ENCODE measurements around the gene FGF22. TPM values are rescaled to one million over a fixed set of nuclear protein-coding genes. Genes with fewer than 3 reads are reported as not detected.

Gene FGF22
- total and polyA plus RNA-seq, 10 of the 15 experiments (the other 5 are each of a cell fraction or from before 2014, with no cell fraction given), result 0.05 TPM; not detected in 9

- H3K79me2 ChIP-seq (ENCODE audit: control insufficient read depth, insufficient read depth, low read length), result no peaks in the 10 kb centered on the region
- no peaks in the 10 kb centered on the region for H4K20me1 ChIP-seq (ENCODE audit: control insufficient read depth, insufficient read depth)
- H3K4me2 ChIP-seq (ENCODE audit: control insufficient read depth, insufficient read depth), result no peak overlapping the region
- DNase-seq (ENCODE audit: low read depth, low spot score) (no peak), FAIRE-seq (no peak), ATAC-seq (no peak)
- no peaks in the 10 kb centered on the region for H3K27me3 ChIP-seq (replicated peaks in 1 of 2; ENCODE audit: control insufficient read depth in 2 of 2, insufficient read depth in 2 of 2, low read length in 1 of 2)
- ChIA-PET POLR2A (no interaction called here), SMC1A (ENCODE audit: uncharacterized antibody, unreplicated experiment) (no interaction called here), CTCF (no interaction called here), RAD21 (ENCODE audit: unreplicated experiment) (no interaction called here)
- H3K4me3 ChIP-seq, result no peak overlapping the region
- intact Hi-C loops (cut with micrococcal nuclease; ENCODE audit: unreplicated experiment) (no loop called here), in situ Hi-C loops (cut with MboI) (no loop called here)
- BruUV-seq (replicated peaks), result no TSS peak
- H2AFZ ChIP-seq (ENCODE audit: control insufficient read depth, low read depth, low read length), result no peak overlapping the region
- TF ChIP-seq NKRF (conservative IDR thresholded peaks at IDR 0.05) (no peak), ZBTB40 (IDR thresholded peaks at IDR 0.05; ENCODE audit: borderline replicate concordance) (no peak), SREBF2 (IDR thresholded peaks at IDR 0.05; ENCODE audit: low read length) (no peak), BCLAF1 (IDR thresholded peaks at IDR 0.05) (no peak), ZZZ3 (IDR thresholded peaks at IDR 0.05; ENCODE audit: control insufficient read depth, insufficient read length, low read depth) (no peak), JUNB (IDR thresholded peaks at IDR 0.05) (no peak), RAD21 (IDR thresholded peaks at IDR 0.05; ENCODE audit: insufficient read depth, low read depth, low read length) (no peak), NR2C2 (IDR thresholded peaks at IDR 0.05; ENCODE audit: borderline replicate concordance, control insufficient read depth, insufficient read length, low read depth) (no peak)
- H3K27ac ChIP-seq (ENCODE audit: control insufficient read depth, insufficient read depth), result no peak overlapping the region
- WGBS (ENCODE audit: insufficient coverage, insufficient replicate concordance, low lambda C conversion rate, missing lambda C conversion rate), result 99% methylated on average over 32 of the region's 37 CpGs
- H3K9me3 ChIP-seq (replicated peaks; ENCODE audit: control insufficient read depth, insufficient read depth, low read length), result no peaks in the 10 kb centered on the region; the same call in 2 of the 3 replicates
- H3K36me3 ChIP-seq (ENCODE audit: control insufficient read depth in 2 of 2, insufficient read depth in 2 of 2, low read length in 1 of 2), result peaks cover 4 to 9% of the 10 kb centered on the region in 2 experiments; a peak in 3 of 4 replicates
- H3K9ac ChIP-seq (ENCODE audit: control insufficient read depth, insufficient read depth, low read length), result no peak overlapping the region
- no peaks in the 10 kb centered on the region for H3K4me1 ChIP-seq (ENCODE audit: control insufficient read depth, insufficient read depth, low read length)
These were observed 17.0 kb upstream of the FGF22 start for GRCh38 chr19:622666-623065.

All from GM12878 (cell line).